Measurements from ENCODE around the gene POLA2. TPM values are rescaled to one million over a fixed set of nuclear protein-coding genes. Genes with fewer than 3 reads are reported as not detected.

POLA2 gene
- total RNA-seq, 1 donor from 2014 or later, result 27.4 TPM

GRCh38 chr11:65221026-65221425 is 40.7 kb upstream of the POLA2 start:
- H3K27ac Mint-ChIP-seq, result no peak overlapping the region
- H3K27me3 Mint-ChIP-seq, result no peaks in the 10 kb centered on the region
- DNase-seq (ENCODE audit: low spot score, unreplicated experiment), result no peak
- no peaks in the 10 kb centered on the region for H3K9me3 Mint-ChIP-seq (ENCODE audit: low read depth)
- peaks cover 9% of the 10 kb centered on the region for H3K4me1 Mint-ChIP-seq (ENCODE audit: low read depth)
- no peak for TF ChIP-seq CTCF (IDR thresholded peaks at IDR 0.05; ENCODE audit: unreplicated experiment)
- H3K4me3 Mint-ChIP-seq (ENCODE audit: low read depth), result no peak overlapping the region
- H3K36me3 Mint-ChIP-seq (ENCODE audit: insufficient read depth), result peaks cover 6% of the 10 kb centered on the region

GRCh38 chr11:65223011-65223410 is 38.8 kb upstream of the POLA2 start:
- Mint-ChIP-seq H3K36me3 (ENCODE audit: insufficient read depth) (peaks cover 6% of the 10 kb centered on the region), H3K4me3 (ENCODE audit: low read depth) (no peak overlapping the region), H3K27me3 (peaks cover 4% of the 10 kb centered on the region), H3K9me3 (ENCODE audit: low read depth) (no peaks in the 10 kb centered on the region), H3K4me1 (ENCODE audit: low read depth) (peaks cover 9% of the 10 kb centered on the region), H3K27ac (no peak overlapping the region)
- TF ChIP-seq CTCF (IDR thresholded peaks at IDR 0.05; ENCODE audit: unreplicated experiment), result no peak
- DNase-seq (ENCODE audit: low spot score, unreplicated experiment), result no peak

- Mint-ChIP-seq H3K9me3 (ENCODE audit: low read depth) (no peaks in the 10 kb centered on the region), H3K4me1 (ENCODE audit: low read depth) (peaks cover 4% of the 10 kb centered on the region), H3K4me3 (ENCODE audit: low read depth) (no peak overlapping the region), H3K27ac (no peak overlapping the region), H3K27me3 (peaks cover 4% of the 10 kb centered on the region), H3K36me3 (ENCODE audit: insufficient read depth) (peaks cover 9% of the 10 kb centered on the region)
- TF ChIP-seq CTCF (IDR thresholded peaks at IDR 0.05; ENCODE audit: unreplicated experiment), result no peak
- no peak for DNase-seq (ENCODE audit: low spot score, unreplicated experiment)
These were observed 36.9 kb upstream of the POLA2 start for GRCh38 chr11:65224930-65225278.

GRCh38 chr11:65225279-65226102 is 36.3 kb upstream of the POLA2 start:
- no peak overlapping the region for H3K27ac Mint-ChIP-seq
- peaks cover 11% of the 10 kb centered on the region for H3K36me3 Mint-ChIP-seq (ENCODE audit: insufficient read depth)
- no peaks in the 10 kb centered on the region for H3K9me3 Mint-ChIP-seq (ENCODE audit: low read depth)
- peak; percentile 52 for TF ChIP-seq CTCF (IDR thresholded peaks at IDR 0.05; ENCODE audit: unreplicated experiment)
- H3K27me3 Mint-ChIP-seq, result peaks cover 4% of the 10 kb centered on the region
- peaks cover 4% of the 10 kb centered on the region for H3K4me1 Mint-ChIP-seq (ENCODE audit: low read depth)
- DNase-seq (ENCODE audit: low spot score, unreplicated experiment), result no peak
- peak overlapping the region; percentile 65 for H3K4me3 Mint-ChIP-seq (ENCODE audit: low read depth)

GRCh38 chr11:65226103-65226442 is 35.7 kb upstream of the POLA2 start:
- Mint-ChIP-seq H3K27me3 (peaks cover 4% of the 10 kb centered on the region), H3K36me3 (ENCODE audit: insufficient read depth) (peaks cover 11% of the 10 kb centered on the region), H3K4me3 (ENCODE audit: low read depth) (peak overlapping the region; percentile 65), H3K27ac (no peak overlapping the region), H3K9me3 (ENCODE audit: low read depth) (no peaks in the 10 kb centered on the region), H3K4me1 (ENCODE audit: low read depth) (peaks cover 4% of the 10 kb centered on the region)
- no peak for DNase-seq (ENCODE audit: low spot score, unreplicated experiment)
- TF ChIP-seq CTCF (IDR thresholded peaks at IDR 0.05; ENCODE audit: unreplicated experiment), result no peak

Data from progenitor cell of endocrine pancreas (in vitro differentiated cells).